OCI-LY1 (cell line): ENCODE measurements around the gene CDC6.

Experiments used
- CTCF ChIP-seq: fragments of 200-600 bp; sonication (generic), shearing (Covaris generic); IDR thresholded peaks from 2 replicates; pipeline ENCODE4 v1.5.1; 2017; ENCODE audit warnings: mild to moderate bottlenecking, antibody characterized with exemption, low read length, moderate library complexity, mixed read lengths
- EZH2 ChIP-seq: fragments of 200-600 bp; sonication (generic), shearing (Covaris generic); IDR thresholded peaks from 2 replicates; pipeline ENCODE4 v1.8.0; 2017; ENCODE audit warnings: borderline replicate concordance, mixed run types, mild to moderate bottlenecking, antibody characterized with exemption, low read length, moderate library complexity, mixed read lengths

- TF ChIP-seq CTCF = no peak
- TF ChIP-seq EZH2 = no peak
Measured at GRCh38 chr17:40348562-40349476, 61.1 kb downstream of the CDC6 start.
